Spleen (tissue), 7 donors: ENCODE results near the gene TSNAX.

Experiments used
- CTCF ChIP-seq, 11 experiments: fragments of 200-600 bp in 7 of 11; fragments of 450-650 bp in 4 of 11; sonication (generic) in 4 of 11; IDR thresholded peaks in 8 of 11; conservative IDR thresholded peaks in 3 of 11; 1 replicate in 7 of 11; 2 replicates in 4 of 11; pipeline versions ENCODE4 v1.4.0 to v1.8.0; 2016 to 2021; ENCODE audit warnings: antibody characterized with exemption in 11 of 11, inconsistent platforms in 4 of 11, mild to moderate bottlenecking in 1 of 11
- POLR2A ChIP-seq, 3 donors: fragments of 450-650 bp; IDR thresholded peaks; one replicate each; pipeline ENCODE4 v1.5.1; 2017; ENCODE audit warnings: antibody characterized with exemption in 3 of 3, mild to moderate bottlenecking in 1 of 3
- donor health status: DM: no; HTN: no; CAD: no; lungs with moderate emphysema.
- donor health status: DM: no; HTN: no; CAD: no.
- donor health status: DM: no; HTN: no; CAD: no.

GRCh38 chr1:231571904-231572303 is 43.4 kb downstream of the TSNAX start:
- no peak for TF ChIP-seq CTCF (IDR thresholded peaks at IDR 0.05 in 8 of 11, conservative IDR thresholded peaks at IDR 0.05 in 3 of 11)
- TF ChIP-seq POLR2A (IDR thresholded peaks at IDR 0.05), result no peak
